GM19397 (cell line): ENCODE results near the gene TRAF3.

Source experiments
- ATAC-seq: cut with Tn5 transposase; IDR thresholded peaks from one replicate; pipeline ENCODE4 v1.9.1; 2021; ENCODE audit warnings: mild to moderate bottlenecking, moderate library complexity; ENCODE audit not compliant: unreplicated experiment

Gene TRAF3

GRCh38 chr14:102949062-102949800 is 172.0 kb downstream of the TRAF3 start:
- ATAC-seq, result peak; percentile 72

- no peak for ATAC-seq
These were observed 172.7 kb downstream of the TRAF3 start for GRCh38 chr14:102949801-102950451.

GRCh38 chr14:102951034-102951433 is 173.8 kb downstream of the TRAF3 start:
- ATAC-seq, result no peak

- ATAC-seq, result no peak
These were observed 174.6 kb downstream of the TRAF3 start for GRCh38 chr14:102951799-102952198.

GRCh38 chr14:102952276-102952675 is 175.0 kb downstream of the TRAF3 start:
- no peak for ATAC-seq

- no peak for ATAC-seq
These were observed 175.9 kb downstream of the TRAF3 start for GRCh38 chr14:102953100-102953499.

GRCh38 chr14:102954081-102954789 is 177.0 kb downstream of the TRAF3 start:
- no peak for ATAC-seq

- ATAC-seq, result no peak
These were observed 178.6 kb downstream of the TRAF3 start for GRCh38 chr14:102955636-102956408.

- ATAC-seq, result no peak
These were observed 180.0 kb downstream of the TRAF3 start for GRCh38 chr14:102957222-102957621.

- ATAC-seq, result no peak
These were observed 181.2 kb downstream of the TRAF3 start for GRCh38 chr14:102958461-102958860.
